CD4-positive, alpha-beta T cell treated with Interleukin-17A for 1 hour (primary cell): ENCODE results near the gene PABPN1L.

ENCODE experiments used
- DNase-seq: peaks from one replicate; pipeline ENCODE4 v3.0.0-alpha.2; 2020

The PABPN1L gene

GRCh38 chr16:88846088-88846487 lies 20.4 kb downstream of the PABPN1L start:
- no peak for DNase-seq

- DNase-seq = no peak
These were observed 21.9 kb downstream of the PABPN1L start for GRCh38 chr16:88844419-88845036.

GRCh38 chr16:88843256-88843655 lies 23.2 kb downstream of the PABPN1L start:
- DNase-seq = no peak

- DNase-seq = no peak
These were observed 23.7 kb downstream of the PABPN1L start for GRCh38 chr16:88842806-88843205.

GRCh38 chr16:88842308-88842756 lies 24.1 kb downstream of the PABPN1L start:
- no peak for DNase-seq

- DNase-seq = no peak
These were observed 24.7 kb downstream of the PABPN1L start for GRCh38 chr16:88841521-88842307.

- DNase-seq = no peak
These were observed 25.8 kb downstream of the PABPN1L start for GRCh38 chr16:88840600-88841215.

GRCh38 chr16:88839745-88840599 lies 26.5 kb downstream of the PABPN1L start:
- DNase-seq = no peak

- no peak for DNase-seq
These were observed 27.4 kb downstream of the PABPN1L start for GRCh38 chr16:88839026-88839529.

- DNase-seq = no peak
These were observed 27.9 kb downstream of the PABPN1L start for GRCh38 chr16:88838566-88838965.

- DNase-seq = no peak
These were observed 28.7 kb downstream of the PABPN1L start for GRCh38 chr16:88837806-88838205.

GRCh38 chr16:88836791-88837190 lies 29.7 kb downstream of the PABPN1L start:
- DNase-seq = no peak

- no peak for DNase-seq
These were observed 30.6 kb downstream of the PABPN1L start for GRCh38 chr16:88835818-88836217.

GRCh38 chr16:88835383-88835782 lies 31.1 kb downstream of the PABPN1L start:
- DNase-seq = no peak

- DNase-seq = no peak
These were observed 31.8 kb downstream of the PABPN1L start for GRCh38 chr16:88834670-88835069.

GRCh38 chr16:88833086-88833485 lies 33.4 kb downstream of the PABPN1L start:
- no peak for DNase-seq

- no peak for DNase-seq
These were observed 34.6 kb downstream of the PABPN1L start for GRCh38 chr16:88831838-88832237.

- no peak for DNase-seq
These were observed 35.7 kb downstream of the PABPN1L start for GRCh38 chr16:88830783-88831182.

GRCh38 chr16:88830258-88830657 lies 36.2 kb downstream of the PABPN1L start:
- no peak for DNase-seq

GRCh38 chr16:88828711-88829110 lies 37.7 kb downstream of the PABPN1L start:
- no peak for DNase-seq

GRCh38 chr16:88827727-88828126 lies 38.7 kb downstream of the PABPN1L start:
- no peak for DNase-seq

GRCh38 chr16:88826070-88826840 lies 40.2 kb downstream of the PABPN1L start:
- no peak for DNase-seq
